HCT116 (cell line): ENCODE measurements around the gene TRIB2. TPM values are rescaled to one million over a fixed set of nuclear protein-coding genes. Genes with fewer than 3 reads are reported as not detected.

Experiments
- ATAC-seq: fragments of 200-7000 bp; cut with Tn5 transposase; 2 replicates; pipeline ENCODE4 v1.9.1; 2020; ENCODE audit warnings: mild to moderate bottlenecking, moderate library complexity
- BruUV-seq: library from RNA; stranded (reverse); fragments of 400-500 nt; replicated peaks from 2 replicates; lab custom pipeline; 2021; lab: Mats Ljungman, UMichigan
- CTCF ChIA-PET: fragments of 300-600 bp; sonication (Branson Sonifier 250); formaldehyde crosslinking; loops from one replicate; lab custom pipeline; 2021; ENCODE audit warnings: antibody characterized with exemption; lab: Charles Lee
- POLR2A ChIA-PET: fragments of 300-600, 350-600 bp; sonication (Branson Sonifier 250); formaldehyde crosslinking; loops from one replicate; lab custom pipeline; 2021; ENCODE audit warnings: antibody characterized with exemption; lab: Charles Lee
- RAD21 ChIA-PET, 2 experiments: fragments of 300-600 bp; sonication (Branson Sonifier 250); formaldehyde crosslinking; loops; one replicate each; lab custom pipeline; 2023; ENCODE audit warnings: low total read pairs in 2 of 2; ENCODE audit not compliant: uncharacterized antibody in 2 of 2, unreplicated experiment in 2 of 2, low non-redundant PET in 1 of 2; lab: Charles Lee
- DNase-seq: peaks from one replicate; pipeline ENCODE4 v3.0.0-alpha.2; 2010; ENCODE audit warnings: low read depth, low spot score
- H2AFZ ChIP-seq: fragments of 200-600 bp; shearing (Covaris generic), sonication (generic); 2 replicates; pipeline ENCODE4 v1.6.1; 2017; ENCODE audit warnings: low read depth, mixed run types, mixed read lengths, antibody characterized with exemption, low read length; ENCODE audit not compliant: poor library complexity, severe bottlenecking
- H3K27ac ChIP-seq: 2 replicates; pipeline ENCODE4 v1.5.1; 2012; ENCODE audit warnings: low read depth, low read length
- H3K27me3 ChIP-seq: fragments of 200-600 bp; sonication (generic); 2 replicates; pipeline ENCODE4 v1.6.1; 2016; ENCODE audit warnings: mixed run types, low read length, mixed read lengths; ENCODE audit not compliant: insufficient read depth
- H3K36me3 ChIP-seq, 2 experiments: fragments of 200-500 bp in 1 of 2; fragments of 200-600 bp in 1 of 2; sonication (Bioruptor generic) in 1 of 2; sonication (generic) in 1 of 2; 2 replicates each; pipeline versions ENCODE4 v1.5.1 to v1.6.1; 2014 to 2016; ENCODE audit warnings: low read length in 2 of 2, inconsistent platforms in 1 of 2, mixed read lengths in 1 of 2, mixed run types in 1 of 2; ENCODE audit not compliant: insufficient read depth in 2 of 2, control insufficient read depth in 1 of 2
- H3K4me1 ChIP-seq, 2 experiments: fragments of 200-600 bp in 1 of 2; sonication (generic) in 1 of 2; 2 replicates each; pipeline versions ENCODE4 v1.5.1 to v1.6.1; 2012 to 2017; ENCODE audit warnings: low read length in 2 of 2, inconsistent platforms in 1 of 2, mild to moderate bottlenecking in 1 of 2, mixed read lengths in 1 of 2, mixed run types in 1 of 2, moderate library complexity in 1 of 2; ENCODE audit not compliant: insufficient read depth in 2 of 2, control insufficient read depth in 1 of 2
- H3K4me2 ChIP-seq: fragments of 200-600 bp; sonication (generic); 2 replicates; pipeline ENCODE4 v1.6.1; 2017; ENCODE audit warnings: mixed run types, low read length, mixed read lengths
- H3K4me3 ChIP-seq, 2 experiments: fragments of 200-600 bp in 1 of 2; sonication (generic) in 1 of 2; replicated peaks in 1 of 2; 2 replicates each; pipeline ENCODE4 v1.5.1; 2011 to 2016; ENCODE audit warnings: low read length in 2 of 2, control low read depth in 1 of 2, low read depth in 1 of 2, mild to moderate bottlenecking in 1 of 2, mixed read lengths in 1 of 2, mixed run types in 1 of 2
- H3K79me2 ChIP-seq: fragments of 200-600 bp; sonication (generic); 2 replicates; pipeline ENCODE4 v1.6.1; 2017; ENCODE audit warnings: mild to moderate bottlenecking, mixed run types, low read length, moderate library complexity, mixed read lengths; ENCODE audit not compliant: insufficient read depth
- H3K9ac ChIP-seq: fragments of 200-600 bp; sonication (generic); 2 replicates; pipeline ENCODE4 v1.6.1; 2016; ENCODE audit warnings: low read length, mixed read lengths
- H3K9me2 ChIP-seq: fragments of 200-600 bp; sonication (generic), shearing (Covaris generic); 2 replicates; pipeline ENCODE4 v1.6.1; 2017; ENCODE audit warnings: mixed run types, mild to moderate bottlenecking, moderate library complexity; ENCODE audit not compliant: insufficient read depth
- H3K9me3 ChIP-seq, 2 experiments: fragments of 200-500 bp in 1 of 2; fragments of 200-600 bp in 1 of 2; sonication (Bioruptor generic) in 1 of 2; sonication (generic) in 1 of 2; 2 replicates each; pipeline ENCODE4 v1.6.1; 2014 to 2017; ENCODE audit warnings: low read length in 2 of 2, mixed read lengths in 2 of 2, inconsistent platforms in 1 of 2, low read depth in 1 of 2, mild to moderate bottlenecking in 1 of 2, mixed run types in 1 of 2, moderate library complexity in 1 of 2; ENCODE audit not compliant: control insufficient read depth in 1 of 2, insufficient read depth in 1 of 2
- H4K20me1 ChIP-seq: fragments of 200-600 bp; sonication (generic), shearing (Covaris generic); 2 replicates; pipeline ENCODE4 v1.6.1; 2017; ENCODE audit warnings: mixed run types, mild to moderate bottlenecking, moderate library complexity; ENCODE audit not compliant: insufficient read depth
- CBX3 ChIP-seq: IDR thresholded peaks from 2 replicates; pipeline ENCODE4 v1.6.1; 2012; ENCODE audit warnings: low read depth
- CEBPB ChIP-seq: IDR thresholded peaks from 2 replicates; pipeline ENCODE4 v1.6.1; 2012; ENCODE audit warnings: low read depth
- EGR1 ChIP-seq: IDR thresholded peaks from 2 replicates; pipeline ENCODE4 v1.6.1; 2012; ENCODE audit warnings: low read depth
- ELF1 ChIP-seq: IDR thresholded peaks from 2 replicates; pipeline ENCODE4 v1.6.1; 2012; ENCODE audit warnings: low read depth, borderline replicate concordance
- EZH2 ChIP-seq: fragments of 200-600 bp; sonication (generic); IDR thresholded peaks from 2 replicates; pipeline ENCODE4 v1.6.1; 2017; ENCODE audit warnings: antibody characterized with exemption, mixed run types
- EZH2phosphoT487 ChIP-seq: fragments of 200-600 bp; IDR thresholded peaks from 2 replicates; pipeline ENCODE4 v1.6.1; 2018; ENCODE audit warnings: antibody characterized with exemption, borderline replicate concordance
- FOSL1 ChIP-seq: IDR thresholded peaks from 2 replicates; pipeline ENCODE4 v1.6.1; 2012; ENCODE audit warnings: low read depth
- JUND ChIP-seq: IDR thresholded peaks from 2 replicates; pipeline ENCODE4 v1.6.1; 2012
- POLR2A ChIP-seq: IDR thresholded peaks from 2 replicates; pipeline ENCODE4 v1.7.0; 2011; ENCODE audit warnings: borderline replicate concordance; ENCODE audit not compliant: insufficient read depth, insufficient read length; ENCODE audit errors: extremely low read depth
- POLR2AphosphoS5 ChIP-seq: IDR thresholded peaks from 2 replicates; pipeline ENCODE4 v1.6.1; 2011; ENCODE audit warnings: mild to moderate bottlenecking, low read depth, low read length, moderate library complexity
- RAD21 ChIP-seq: IDR thresholded peaks from 2 replicates; pipeline ENCODE4 v1.6.1; 2012; ENCODE audit warnings: low read depth, mild to moderate bottlenecking
- REST ChIP-seq: IDR thresholded peaks from 2 replicates; pipeline ENCODE4 v1.6.1; 2012; ENCODE audit warnings: low read depth
- SIN3A ChIP-seq: IDR thresholded peaks from 2 replicates; pipeline ENCODE4 v1.6.1; 2012; ENCODE audit warnings: low read depth
- SP1 ChIP-seq: IDR thresholded peaks from 2 replicates; pipeline ENCODE4 v1.6.1; 2012; ENCODE audit warnings: low read depth
- SRF ChIP-seq: IDR thresholded peaks from 2 replicates; pipeline ENCODE4 v1.6.1; 2012; ENCODE audit warnings: low read depth
- TCF7L2 ChIP-seq: IDR thresholded peaks from 2 replicates; pipeline ENCODE4 v1.7.0; 2011; ENCODE audit warnings: borderline replicate concordance, inconsistent platforms; ENCODE audit not compliant: insufficient read depth, insufficient read length; ENCODE audit errors: extremely low read depth
- YY1 ChIP-seq: IDR thresholded peaks from 2 replicates; pipeline ENCODE4 v1.6.1; 2011; ENCODE audit warnings: low read length, low read depth, moderate library complexity, mild to moderate bottlenecking; ENCODE audit not compliant: insufficient replicate concordance; ENCODE audit errors: extremely low read depth
- ZBTB33 ChIP-seq: IDR thresholded peaks from 2 replicates; pipeline ENCODE4 v1.6.1; 2011; ENCODE audit warnings: mild to moderate bottlenecking, low read length, moderate library complexity; ENCODE audit not compliant: insufficient replicate concordance; ENCODE audit errors: extremely low read depth
- ZFX ChIP-seq: fragments of 450-650 bp; IDR thresholded peaks from 2 replicates; pipeline ENCODE4 v1.6.1; 2017
- intact Hi-C: fragments of 100-400 bp; cut with micrococcal nuclease; formaldehyde crosslinking; loops from 2 replicates; pipeline ENCODE4 v1.10.0; 2022
- total RNA-seq: library from RNA; stranded (reverse); gene quantifications from one replicate; pipeline ENCODE4 v1.2.1, GENCODE V29; 2021; ENCODE audit not compliant: unreplicated experiment
- TF ChIP-seq, protein P1 (sequence below), 3 experiments: fragments of 200-600 bp in 1 of 3; sonication (generic) in 1 of 3; IDR thresholded peaks in 2 of 3; conservative IDR thresholded peaks in 1 of 3; 2 replicates each; pipeline ENCODE4 v1.5.1; 2012 to 2017; ENCODE audit warnings: low read depth in 2 of 3, low read length in 2 of 3, antibody characterized with exemption in 1 of 3, borderline replicate concordance in 1 of 3, control low read depth in 1 of 3, mild to moderate bottlenecking in 1 of 3, mixed read lengths in 1 of 3, mixed run types in 1 of 3, moderate library complexity in 1 of 3; ENCODE audit not compliant: insufficient read depth in 1 of 3

TRIB2 gene
- total RNA-seq, 1 experiment from 2014 or later = 12.4 TPM

DNA sequence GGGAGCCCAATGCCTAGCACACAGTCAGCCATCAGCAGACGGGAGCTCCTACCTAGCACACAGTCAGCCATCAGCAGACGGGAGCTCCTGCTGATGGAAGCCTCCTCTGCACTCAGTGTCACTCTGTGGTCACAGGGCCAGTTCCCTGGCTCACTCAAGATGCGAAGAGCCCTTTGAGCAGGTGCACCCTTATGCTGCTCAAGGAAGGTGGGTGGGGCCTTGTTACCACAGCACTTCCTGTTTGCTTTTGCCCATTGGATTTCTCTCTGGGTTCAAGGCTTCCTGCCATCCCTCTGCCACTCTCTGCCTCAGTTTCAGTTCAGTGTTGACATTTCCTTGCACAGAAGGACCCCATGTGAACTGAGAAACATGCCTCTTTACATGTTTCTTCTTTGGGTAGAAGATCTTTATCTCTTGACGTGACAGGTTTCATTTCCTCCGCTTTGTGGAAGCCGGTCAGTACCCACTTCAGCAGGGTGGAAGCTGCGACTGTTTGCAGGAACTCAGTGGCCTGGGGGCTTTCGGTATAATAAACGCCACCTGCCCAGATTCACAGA, 11.6 kb downstream of the TRIB2 start:
- Histone ChIP-seq H2AFZ (no peak overlapping the region), H4K20me1 (no peaks in the 10 kb centered on the region), H3K27ac (no peak overlapping the region), H3K9me2 (no peaks in the 10 kb centered on the region), H3K9ac (no peak overlapping the region), H3K79me2 (no peaks in the 10 kb centered on the region), H3K4me3 (no peak overlapping the region), H3K9me3 (no peaks in the 10 kb centered on the region), H3K4me2 (no peak overlapping the region), H3K4me1 (peaks cover 3 to 22% of the 10 kb centered on the region in 2 experiments), H3K27me3 (no peaks in the 10 kb centered on the region), H3K36me3 (peaks cover 0 to 1% of the 10 kb centered on the region in 2 experiments; a peak in 1 of 4 replicates)
- CTCF ChIA-PET = interaction anchor here (1.5 to 1.6 kb wide), 2 partner anchors 12 to 279 kb away, joined by 3 to 4 read pairs; no protein-coding TSS in a partner anchor
- no TSS peak for BruUV-seq
- intact Hi-C loops = no loop called here
- DNase-seq (no peak), ATAC-seq (no peak)
- POLR2A ChIA-PET = no interaction called here
- RAD21 ChIA-PET = no interaction called here
- TF ChIP-seq POLR2AphosphoS5 (no peak), ZFX (no peak), ELF1 (no peak), CBX3 (no peak), TCF7L2 (no peak), FOSL1 (no peak), SRF (no peak), SIN3A (no peak), POLR2A (no peak), CEBPB (no peak), EGR1 (no peak), EZH2phosphoT487 (no peak), ZBTB33 (no peak), SP1 (no peak), JUND (no peak), YY1 (no peak), RAD21 (no peak), EZH2 (no peak), REST (no peak)
- TF ChIP-seq, protein P1, sequence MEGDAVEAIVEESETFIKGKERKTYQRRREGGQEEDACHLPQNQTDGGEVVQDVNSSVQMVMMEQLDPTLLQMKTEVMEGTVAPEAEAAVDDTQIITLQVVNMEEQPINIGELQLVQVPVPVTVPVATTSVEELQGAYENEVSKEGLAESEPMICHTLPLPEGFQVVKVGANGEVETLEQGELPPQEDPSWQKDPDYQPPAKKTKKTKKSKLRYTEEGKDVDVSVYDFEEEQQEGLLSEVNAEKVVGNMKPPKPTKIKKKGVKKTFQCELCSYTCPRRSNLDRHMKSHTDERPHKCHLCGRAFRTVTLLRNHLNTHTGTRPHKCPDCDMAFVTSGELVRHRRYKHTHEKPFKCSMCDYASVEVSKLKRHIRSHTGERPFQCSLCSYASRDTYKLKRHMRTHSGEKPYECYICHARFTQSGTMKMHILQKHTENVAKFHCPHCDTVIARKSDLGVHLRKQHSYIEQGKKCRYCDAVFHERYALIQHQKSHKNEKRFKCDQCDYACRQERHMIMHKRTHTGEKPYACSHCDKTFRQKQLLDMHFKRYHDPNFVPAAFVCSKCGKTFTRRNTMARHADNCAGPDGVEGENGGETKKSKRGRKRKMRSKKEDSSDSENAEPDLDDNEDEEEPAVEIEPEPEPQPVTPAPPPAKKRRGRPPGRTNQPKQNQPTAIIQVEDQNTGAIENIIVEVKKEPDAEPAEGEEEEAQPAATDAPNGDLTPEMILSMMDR (IDR thresholded peaks at IDR 0.05 in 2 of 3, conservative IDR thresholded peaks at IDR 0.05 in 1 of 3; ENCODE audit: borderline replicate concordance in 1 of 3, insufficient read depth in 1 of 3, low read depth in 2 of 3, low read length in 2 of 3) = no peak
